NCI-H2196 treated with DMSO at 0.1 percent for 48 hours (cell line): ENCODE measurements around the gene RCAN2.
"Not testable (repeated sequence)": the region's sequence is repeated elsewhere in the genome, so short reads cannot be mapped to it uniquely, and the experiment has no call there.

ENCODE experiments used
- DNase-seq: peaks from one replicate; lab custom pipeline; 2025; ENCODE audit not compliant: unreplicated experiment; lab: John Stamatoyannopoulos, UW

Gene RCAN2

GRCh38 chr6:46440641-46441040, 50.6 kb downstream of the RCAN2 start:
- no peak for DNase-seq

GRCh38 chr6:46440141-46440540, 51.1 kb downstream of the RCAN2 start:
- no peak for DNase-seq

- DNase-seq: no peak
Observed at GRCh38 chr6:46438245-46438644, 53.0 kb downstream of the RCAN2 start.

GRCh38 chr6:46437671-46438221, 53.5 kb downstream of the RCAN2 start:
- no peak for DNase-seq

- DNase-seq: no peak
Observed at GRCh38 chr6:46422619-46423018, 68.6 kb downstream of the RCAN2 start.

GRCh38 chr6:46421939-46422338, 69.3 kb downstream of the RCAN2 start:
- no peak for DNase-seq

- DNase-seq: no peak
Observed at GRCh38 chr6:46420921-46421638, 70.2 kb downstream of the RCAN2 start.

GRCh38 chr6:46419576-46420002, 71.7 kb downstream of the RCAN2 start:
- DNase-seq: peak; percentile 7

- DNase-seq: no peak
Observed at GRCh38 chr6:46414398-46414797, 76.9 kb downstream of the RCAN2 start.

GRCh38 chr6:46412662-46413061, 78.6 kb downstream of the RCAN2 start:
- DNase-seq: no peak

- DNase-seq: no peak
Observed at GRCh38 chr6:46411456-46412197, 79.6 kb downstream of the RCAN2 start.

GRCh38 chr6:46410334-46410953, 80.8 kb downstream of the RCAN2 start:
- DNase-seq: peak; percentile 5

- DNase-seq: no peak
Observed at GRCh38 chr6:46407776-46408530, 83.3 kb downstream of the RCAN2 start.

- no peak for DNase-seq
Observed at GRCh38 chr6:46407246-46407645, 84.0 kb downstream of the RCAN2 start.

GRCh38 chr6:46405620-46406180, 85.5 kb downstream of the RCAN2 start:
- DNase-seq: not testable (repeated sequence)

- DNase-seq: no peak
Observed at GRCh38 chr6:46400898-46401297, 90.4 kb downstream of the RCAN2 start.

GRCh38 chr6:46395530-46395929, 95.7 kb downstream of the RCAN2 start:
- DNase-seq: no peak

- DNase-seq: no peak
Observed at GRCh38 chr6:46393940-46394337, 97.3 kb downstream of the RCAN2 start.

- DNase-seq: no peak
Observed at GRCh38 chr6:46393161-46393939, 97.9 kb downstream of the RCAN2 start.

- DNase-seq: no peak
Observed at GRCh38 chr6:46392294-46392693, 99.0 kb downstream of the RCAN2 start.
